Thoracic aorta (tissue), 2 donors: Measurements from ENCODE around the gene NAA38. TPM values are rescaled to one million over a fixed set of nuclear protein-coding genes. Genes with fewer than 3 reads are reported as not detected.

Experiments used
- ATAC-seq: fragments of 150-250 bp; one replicate; pipeline ENCODE4 v1.8.0; 2017; ENCODE audit warnings: low read depth; ENCODE audit not compliant: insufficient number of reproducible peaks, low FRiP score
- DNase-seq: peaks from one replicate; pipeline ENCODE4 v3.0.0-alpha.2; 2020; ENCODE audit warnings: low spot score
- H3K27ac ChIP-seq, 2 donors: fragments of 200-600 bp; sonication (generic); 1 replicate in 1 of 2; 2 replicates in 1 of 2; pipeline ENCODE4 v1.5.1; 2016; ENCODE audit warnings: mild to moderate bottlenecking in 2 of 2, moderate library complexity in 2 of 2
- H3K27me3 ChIP-seq: fragments of 200-600 bp; sonication (generic); replicated peaks from 2 replicates; pipeline ENCODE4 v1.6.0; 2016; ENCODE audit warnings: mild to moderate bottlenecking; ENCODE audit not compliant: insufficient read depth
- H3K36me3 ChIP-seq: fragments of 200-600 bp; sonication (generic); one replicate; pipeline ENCODE4 v1.5.1; 2016
- H3K4me1 ChIP-seq, 2 donors: fragments of 200-600 bp; sonication (generic); 1 replicate in 1 of 2; 2 replicates in 1 of 2; pipeline versions ENCODE4 v1.5.1 to v1.6.0; 2016; ENCODE audit warnings: low read depth in 2 of 2, mild to moderate bottlenecking in 1 of 2; ENCODE audit not compliant: control insufficient read depth in 1 of 2
- H3K4me3 ChIP-seq: fragments of 200-600 bp; sonication (generic); 2 replicates; pipeline ENCODE4 v1.5.1; 2016; ENCODE audit warnings: mild to moderate bottlenecking
- H3K9me3 ChIP-seq: fragments of 200-600 bp; sonication (generic); 2 replicates; pipeline ENCODE4 v1.5.1; 2016
- CTCF ChIP-seq: fragments of 200-600 bp; sonication (generic); IDR thresholded peaks from one replicate; pipeline ENCODE4 v1.5.1; 2019; ENCODE audit warnings: antibody characterized with exemption
- total RNA-seq, 2 donors: library from RNA; depleted of rRNA; stranded (reverse); fragments of >200 nt; gene quantifications; one replicate each; pipeline versions ENCODE4 v1.1.0 to v1.2.3, GENCODE V29; 2016

Gene NAA38
- total RNA-seq, 2 donors from 2014 or later, result 49.5 to 62.7 TPM

DNA sequence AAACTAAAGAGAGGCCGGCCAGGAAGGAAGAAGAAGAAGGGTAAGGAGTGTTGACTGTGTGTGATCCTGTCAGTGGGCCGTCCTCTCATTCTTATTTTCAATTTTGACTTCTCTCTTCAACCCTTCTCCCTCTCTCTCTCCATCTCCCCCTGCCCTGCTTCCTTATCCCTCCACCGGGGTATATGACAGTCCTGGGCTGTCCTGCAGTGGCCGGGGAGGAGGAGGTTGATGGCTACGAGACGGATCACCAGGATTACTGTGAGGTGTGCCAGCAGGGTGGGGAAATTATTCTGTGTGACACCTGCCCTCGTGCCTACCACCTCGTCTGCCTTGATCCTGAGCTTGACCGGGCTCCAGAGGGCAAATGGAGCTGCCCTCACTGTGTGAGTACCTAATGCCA, 36.9 kb upstream of the NAA38 start:
- no peak overlapping the region for H3K4me3 ChIP-seq
- no peak overlapping the region for H3K27ac ChIP-seq
- peaks cover 4 to 9% of the 10 kb centered on the region in 2 donors for H3K4me1 ChIP-seq
- ATAC-seq (no peak), DNase-seq (no peak)
- TF ChIP-seq CTCF, result no peak
- H3K36me3 ChIP-seq, result peaks cover 58% of the 10 kb centered on the region
- H3K27me3 ChIP-seq, result no peaks in the 10 kb centered on the region
- no peaks in the 10 kb centered on the region for H3K9me3 ChIP-seq

DNA sequence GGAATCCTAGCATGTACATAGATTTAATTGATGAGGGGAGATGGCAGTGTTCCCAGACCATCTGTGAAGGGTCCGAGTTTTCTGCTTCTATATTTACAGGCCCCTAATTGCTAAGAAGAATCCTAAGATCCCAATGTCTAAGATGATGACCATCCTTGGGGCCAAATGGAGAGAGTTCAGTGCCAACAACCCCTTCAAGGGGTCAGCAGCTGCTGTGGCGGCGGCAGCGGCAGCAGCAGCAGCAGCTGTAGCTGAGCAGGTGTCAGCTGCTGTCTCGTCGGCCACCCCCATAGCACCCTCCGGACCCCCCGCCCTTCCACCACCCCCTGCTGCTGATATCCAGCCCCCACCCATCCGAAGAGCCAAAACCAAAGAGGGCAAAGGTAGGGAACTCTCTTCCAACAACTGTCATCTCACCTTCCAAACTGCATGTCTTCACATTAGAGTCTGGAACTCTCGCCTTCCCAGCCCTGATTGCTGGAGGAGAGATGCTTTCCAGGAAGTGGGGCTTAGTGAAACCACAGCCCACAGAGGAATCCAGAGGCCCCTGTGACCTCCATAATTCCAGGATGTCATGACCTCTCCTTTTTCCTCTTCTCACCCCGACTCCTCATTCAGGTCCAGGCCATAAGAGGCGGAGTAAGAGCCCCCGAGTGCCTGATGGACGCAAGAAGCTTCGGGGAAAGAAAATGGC, 36.0 kb upstream of the NAA38 start:
- no peak for DNase-seq
- H3K9me3 ChIP-seq, result no peaks in the 10 kb centered on the region
- no peak overlapping the region for H3K27ac ChIP-seq
- ATAC-seq, result no peak
- no peaks in the 10 kb centered on the region for H3K27me3 ChIP-seq
- H3K36me3 ChIP-seq, result peaks cover 49% of the 10 kb centered on the region
- no peak for TF ChIP-seq CTCF
- H3K4me1 ChIP-seq, result peaks cover 11 to 18% of the 10 kb centered on the region in 2 donors
- no peak overlapping the region for H3K4me3 ChIP-seq

DNA sequence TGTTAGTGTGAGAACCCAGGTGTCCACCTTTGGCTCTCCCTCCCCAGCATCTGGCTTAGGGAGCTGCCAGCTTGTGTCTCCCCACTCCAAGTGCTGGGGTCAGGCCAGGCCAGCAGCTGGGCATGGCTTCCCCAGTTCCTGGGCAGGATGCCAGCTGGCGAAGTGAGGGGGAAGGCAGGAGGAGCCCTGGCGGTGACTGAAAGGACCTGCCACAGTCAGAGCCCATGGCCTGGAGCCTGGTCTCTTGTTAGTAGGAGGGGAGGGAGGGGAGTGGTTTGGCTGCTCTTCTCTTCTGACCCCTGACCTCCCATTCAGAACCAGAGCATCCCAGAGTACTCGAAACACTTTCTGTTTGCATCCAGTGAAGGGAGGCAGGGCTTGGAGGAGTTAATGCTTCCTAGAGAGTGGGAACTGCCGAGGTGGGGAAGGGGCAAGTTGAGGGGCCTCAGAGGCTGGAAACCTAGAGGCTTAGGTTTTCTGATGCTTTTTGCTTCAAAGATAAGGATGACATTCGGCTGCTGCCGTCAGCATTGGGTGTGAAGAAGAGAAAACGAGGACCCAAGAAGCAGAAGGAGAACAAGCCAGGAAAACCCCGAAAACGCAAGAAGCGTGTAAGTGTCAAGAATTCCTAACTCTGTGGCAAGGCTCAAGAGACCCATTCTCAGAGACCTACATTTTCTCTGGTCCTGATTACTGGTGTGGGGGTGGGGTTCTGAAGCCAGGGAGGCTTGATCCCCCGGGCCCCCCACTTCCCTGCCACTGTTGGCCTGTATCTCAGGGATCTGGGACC, 32.0 kb upstream of the NAA38 start:
- Histone ChIP-seq H3K4me1 (peaks cover 25 to 36% of the 10 kb centered on the region in 2 donors), H3K36me3 (peaks cover 24% of the 10 kb centered on the region), H3K4me3 (peak overlapping the region; percentile 16), H3K27me3 (no peaks in the 10 kb centered on the region), H3K27ac (peak overlapping the region; percentile 80 to 91), H3K9me3 (no peaks in the 10 kb centered on the region)
- ATAC-seq, result peak; percentile 37
- TF ChIP-seq CTCF, result peak; percentile 67
- DNase-seq, result peak; percentile 94

- Histone ChIP-seq H3K27ac (peak within 1 kb of the TSS; percentile 80 to 91), H3K4me1 (peaks cover 28 to 44% of the 10 kb centered on the region in 2 donors), H3K27me3 (no peaks in the 10 kb centered on the region), H3K36me3 (peaks cover 15% of the 10 kb centered on the region), H3K9me3 (no peaks in the 10 kb centered on the region), H3K4me3 (peak within 1 kb of the TSS; percentile 94)
- DNase-seq (no peak), ATAC-seq (no peak)
- TF ChIP-seq CTCF, result no peak
These were observed 31.0 kb upstream of the NAA38 start, which contains the start of gene CHD3 for GRCh38 chr17:7888184-7888920. CHD3 (plus strand) TSS chr17:7888789; CDS start chr17:7889001, 212 bp downstream.
